ENCODE data around the gene KRT83.
"Not testable (repeated sequence)": the region's sequence is repeated elsewhere in the genome, so short reads cannot be mapped to it uniquely, and the experiment has no call there.

The KRT83 gene

GRCh38 chr12:52327830-52328500, 6.8 kb upstream of the KRT83 start:
- H3K4me1 Mint-ChIP-seq (ENCODE audit: low read depth): peaks cover 6% of the 10 kb centered on the region
- H3K9me3 Mint-ChIP-seq: no peaks in the 10 kb centered on the region
- H3K27me3 Mint-ChIP-seq (ENCODE audit: low read depth): peaks cover 29% of the 10 kb centered on the region
- no peak overlapping the region for H3K4me3 Mint-ChIP-seq
- no peak overlapping the region for H3K27ac Mint-ChIP-seq
- no peaks in the 10 kb centered on the region for H3K36me3 Mint-ChIP-seq (ENCODE audit: low read depth)

- Mint-ChIP-seq H3K4me3 (no peak overlapping the region), H3K27me3 (ENCODE audit: low read depth) (peaks cover 33% of the 10 kb centered on the region), H3K9me3 (no peaks in the 10 kb centered on the region), H3K36me3 (ENCODE audit: low read depth) (no peaks in the 10 kb centered on the region), H3K27ac (no peak overlapping the region), H3K4me1 (ENCODE audit: low read depth) (peaks cover 6% of the 10 kb centered on the region)
These were observed 6.0 kb upstream of the KRT83 start for GRCh38 chr12:52327052-52327829.

- Mint-ChIP-seq H3K27me3 (ENCODE audit: low read depth) (peaks cover 21% of the 10 kb centered on the region), H3K9me3 (no peaks in the 10 kb centered on the region), H3K4me3 (no peak overlapping the region), H3K27ac (no peak overlapping the region), H3K4me1 (ENCODE audit: low read depth) (peaks cover 6% of the 10 kb centered on the region), H3K36me3 (ENCODE audit: low read depth) (no peaks in the 10 kb centered on the region)
These were observed 2.9 kb upstream of the KRT83 start for GRCh38 chr12:52324153-52324444.

GRCh38 chr12:52323416-52324152, 2.4 kb upstream of the KRT83 start:
- Mint-ChIP-seq H3K4me3 (no peak overlapping the region), H3K36me3 (ENCODE audit: low read depth) (no peaks in the 10 kb centered on the region), H3K4me1 (ENCODE audit: low read depth) (peaks cover 6% of the 10 kb centered on the region), H3K9me3 (no peaks in the 10 kb centered on the region), H3K27ac (no peak overlapping the region), H3K27me3 (ENCODE audit: low read depth) (peaks cover 21% of the 10 kb centered on the region)

- Mint-ChIP-seq H3K4me1 (ENCODE audit: low read depth) (peaks cover 6% of the 10 kb centered on the region), H3K36me3 (ENCODE audit: low read depth) (no peaks in the 10 kb centered on the region), H3K27me3 (ENCODE audit: low read depth) (peaks cover 21% of the 10 kb centered on the region), H3K9me3 (no peaks in the 10 kb centered on the region), H3K27ac (no peak overlapping the region), H3K4me3 (no peak overlapping the region)
These were observed 1.8 kb upstream of the KRT83 start for GRCh38 chr12:52323001-52323400.

GRCh38 chr12:52322069-52322468, 871 bp upstream of the KRT83 start:
- H3K36me3 Mint-ChIP-seq (ENCODE audit: low read depth): no peaks in the 10 kb centered on the region
- H3K4me3 Mint-ChIP-seq: no peak overlapping the region
- H3K27me3 Mint-ChIP-seq (ENCODE audit: low read depth): peaks cover 21% of the 10 kb centered on the region
- H3K27ac Mint-ChIP-seq: no peak overlapping the region
- no peaks in the 10 kb centered on the region for H3K9me3 Mint-ChIP-seq
- no peaks in the 10 kb centered on the region for H3K4me1 Mint-ChIP-seq (ENCODE audit: low read depth)

GRCh38 chr12:52321418-52321817, 220 bp upstream of the KRT83 start:
- Mint-ChIP-seq H3K9me3 (no peaks in the 10 kb centered on the region), H3K4me1 (ENCODE audit: low read depth) (no peaks in the 10 kb centered on the region), H3K36me3 (ENCODE audit: low read depth) (no peaks in the 10 kb centered on the region), H3K4me3 (no peak overlapping the region), H3K27me3 (ENCODE audit: low read depth) (peaks cover 25% of the 10 kb centered on the region), H3K27ac (no peak overlapping the region)

- Mint-ChIP-seq H3K36me3 (ENCODE audit: low read depth) (no peaks in the 10 kb centered on the region), H3K27ac (no peak overlapping the region), H3K4me1 (ENCODE audit: low read depth) (no peaks in the 10 kb centered on the region), H3K4me3 (no peak overlapping the region), H3K27me3 (ENCODE audit: low read depth) (peaks cover 14% of the 10 kb centered on the region), H3K9me3 (no peaks in the 10 kb centered on the region)
These were observed 2.1 kb downstream of the KRT83 start for GRCh38 chr12:52319097-52319496.

GRCh38 chr12:52318241-52318990, 2.8 kb downstream of the KRT83 start:
- no peak overlapping the region for H3K4me3 Mint-ChIP-seq
- H3K4me1 Mint-ChIP-seq (ENCODE audit: low read depth): no peaks in the 10 kb centered on the region
- H3K27me3 Mint-ChIP-seq (ENCODE audit: low read depth): peaks cover 12% of the 10 kb centered on the region
- no peaks in the 10 kb centered on the region for H3K9me3 Mint-ChIP-seq
- no peaks in the 10 kb centered on the region for H3K36me3 Mint-ChIP-seq (ENCODE audit: low read depth)
- H3K27ac Mint-ChIP-seq: no peak overlapping the region

- Mint-ChIP-seq H3K27me3 (ENCODE audit: low read depth) (peaks cover 8% of the 10 kb centered on the region), H3K36me3 (ENCODE audit: low read depth) (no peaks in the 10 kb centered on the region), H3K4me3 (no peak overlapping the region), H3K27ac (no peak overlapping the region), H3K9me3 (no peaks in the 10 kb centered on the region), H3K4me1 (ENCODE audit: low read depth) (no peaks in the 10 kb centered on the region)
These were observed 3.6 kb downstream of the KRT83 start for GRCh38 chr12:52317468-52318052.

GRCh38 chr12:52316701-52317100, 4.5 kb downstream of the KRT83 start:
- H3K27me3 Mint-ChIP-seq (ENCODE audit: low read depth): peaks cover 12% of the 10 kb centered on the region
- no peaks in the 10 kb centered on the region for H3K36me3 Mint-ChIP-seq (ENCODE audit: low read depth)
- H3K27ac Mint-ChIP-seq: no peak overlapping the region
- no peaks in the 10 kb centered on the region for H3K4me1 Mint-ChIP-seq (ENCODE audit: low read depth)
- no peaks in the 10 kb centered on the region for H3K9me3 Mint-ChIP-seq
- H3K4me3 Mint-ChIP-seq: no peak overlapping the region

GRCh38 chr12:52316290-52316689, 4.9 kb downstream of the KRT83 start:
- Mint-ChIP-seq H3K27me3 (ENCODE audit: low read depth) (peaks cover 16% of the 10 kb centered on the region), H3K9me3 (no peaks in the 10 kb centered on the region), H3K4me1 (ENCODE audit: low read depth) (no peaks in the 10 kb centered on the region), H3K36me3 (ENCODE audit: low read depth) (no peaks in the 10 kb centered on the region), H3K4me3 (no peak overlapping the region), H3K27ac (no peak overlapping the region)

GRCh38 chr12:52315721-52316120, 5.5 kb downstream of the KRT83 start:
- H3K27ac Mint-ChIP-seq: not testable (repeated sequence)

GRCh38 chr12:52314511-52314910, 6.7 kb downstream of the KRT83 start:
- no peak overlapping the region for H3K4me3 Mint-ChIP-seq
- H3K9me3 Mint-ChIP-seq: no peaks in the 10 kb centered on the region
- H3K27ac Mint-ChIP-seq: no peak overlapping the region
- H3K4me1 Mint-ChIP-seq (ENCODE audit: low read depth): no peaks in the 10 kb centered on the region
- H3K27me3 Mint-ChIP-seq (ENCODE audit: low read depth): peaks cover 34% of the 10 kb centered on the region
- no peaks in the 10 kb centered on the region for H3K36me3 Mint-ChIP-seq (ENCODE audit: low read depth)

More at GRCh38 chr12:52315721-52316120, 5.5 kb downstream of the KRT83 start:
- H3K36me3 Mint-ChIP-seq (ENCODE audit: low read depth); H3K4me1 Mint-ChIP-seq (ENCODE audit: low read depth); H3K4me3 Mint-ChIP-seq; H3K9me3 Mint-ChIP-seq: not testable (repeated sequence)
- peaks cover 22% of the 10 kb centered on the region for H3K27me3 Mint-ChIP-seq (ENCODE audit: low read depth)
